Glomerular visceral epithelial cell (primary cell): ENCODE measurements around the gene E2F1.
"Not testable (repeated sequence)": the region's sequence is repeated elsewhere in the genome, so short reads cannot be mapped to it uniquely, and the experiment has no call there.

Experiments used
- DNase-seq: peaks from one replicate; pipeline ENCODE4 v3.0.0-alpha.2; 2016; ENCODE audit errors: extremely low spot score

E2F1 gene

DNA sequence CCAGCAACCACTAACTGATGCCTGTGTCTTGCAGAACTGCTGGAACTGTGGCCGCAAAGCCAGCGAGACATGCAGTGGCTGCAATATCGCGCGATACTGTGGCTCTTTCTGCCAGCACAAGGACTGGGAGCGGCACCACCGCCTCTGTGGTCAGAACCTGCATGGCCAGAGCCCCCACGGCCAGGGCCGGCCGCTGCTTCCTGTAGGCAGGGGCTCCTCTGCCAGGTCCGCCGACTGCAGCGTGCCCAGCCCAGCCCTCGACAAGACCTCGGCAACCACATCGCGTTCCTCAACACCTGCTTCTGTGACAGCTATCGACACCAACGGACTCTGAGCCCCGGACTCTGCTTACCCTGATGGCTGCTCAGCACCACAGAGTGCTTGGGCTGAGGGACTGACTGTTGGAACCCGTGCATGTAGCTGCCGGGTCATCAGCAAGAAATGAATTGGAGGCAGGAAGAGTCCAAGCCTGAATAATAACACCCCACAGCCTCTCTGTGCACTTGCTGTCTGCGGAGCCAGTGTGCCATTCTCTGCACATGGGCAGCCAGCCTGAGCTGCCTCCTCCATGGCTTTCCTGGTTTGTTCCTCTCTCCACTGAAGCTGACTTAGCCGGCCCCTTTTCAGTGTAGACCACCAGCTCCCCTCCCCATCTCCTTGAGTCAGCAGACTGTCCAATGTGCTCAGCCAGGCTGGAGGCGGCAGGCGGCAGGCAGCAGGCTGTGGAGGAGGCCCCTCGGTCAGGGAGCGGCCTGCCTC lies 41.7 kb downstream of the E2F1 start:
- no peak for DNase-seq

DNA sequence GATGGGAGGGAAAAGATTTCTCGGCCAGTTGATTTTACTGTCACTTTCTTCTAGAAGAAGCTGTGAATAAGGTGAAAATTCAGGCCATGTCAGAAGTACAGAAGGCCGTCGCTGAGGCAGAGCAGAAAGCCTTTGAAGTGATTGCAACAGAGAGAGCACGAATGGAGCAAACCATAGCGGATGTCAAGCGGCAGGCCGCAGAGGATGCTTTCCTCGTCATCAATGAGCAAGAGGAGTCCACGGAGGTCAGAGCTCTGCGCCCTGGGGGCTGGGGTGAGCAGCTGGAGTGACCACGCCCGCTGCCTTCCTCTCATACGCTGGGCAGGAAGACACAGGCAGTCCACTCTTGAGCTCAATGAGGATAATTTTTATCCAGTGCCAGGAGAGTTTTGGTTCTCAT lies 45.9 kb downstream of the E2F1 start:
- DNase-seq: no peak

DNA sequence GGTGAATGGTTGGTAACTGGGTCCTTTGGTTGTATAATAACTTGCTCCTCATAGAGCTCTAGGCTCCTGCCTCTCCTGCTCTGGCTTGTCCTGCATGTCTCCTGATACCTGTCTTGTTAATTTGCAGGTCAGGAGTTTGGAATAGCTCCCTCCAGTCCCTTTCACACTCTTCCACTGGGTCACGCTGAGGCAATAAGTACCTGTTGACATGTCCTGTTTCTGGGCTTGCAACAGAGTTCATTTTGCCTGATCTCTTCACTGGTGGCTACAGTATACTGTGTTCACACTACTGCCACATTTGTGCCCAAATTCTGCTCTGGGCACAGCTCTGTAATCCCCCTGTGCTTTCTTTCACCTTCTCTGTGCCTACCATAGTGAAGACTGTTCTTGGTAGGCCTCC lies 49.4 kb downstream of the E2F1 start:
- DNase-seq: no peak

DNA sequence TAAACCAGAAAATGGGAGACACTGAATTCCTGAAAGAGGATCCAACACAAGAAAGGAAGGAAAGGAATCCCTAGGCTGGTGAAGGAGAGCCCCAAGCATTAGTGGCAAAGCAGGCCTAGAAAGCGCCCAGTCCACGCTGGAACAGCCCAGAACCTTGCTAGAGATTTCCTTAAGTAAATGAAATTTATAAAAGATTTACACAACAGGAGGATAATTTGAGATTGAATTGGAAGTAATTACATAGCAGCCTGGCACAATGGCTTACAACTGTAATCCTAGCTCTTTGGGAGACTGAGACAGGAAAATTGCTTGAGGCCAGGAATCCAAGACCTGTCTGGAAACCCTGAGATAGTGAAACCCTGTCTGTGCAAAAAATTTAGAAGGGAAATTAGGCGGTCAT lies 50.8 kb downstream of the E2F1 start:
- no peak for DNase-seq

DNA sequence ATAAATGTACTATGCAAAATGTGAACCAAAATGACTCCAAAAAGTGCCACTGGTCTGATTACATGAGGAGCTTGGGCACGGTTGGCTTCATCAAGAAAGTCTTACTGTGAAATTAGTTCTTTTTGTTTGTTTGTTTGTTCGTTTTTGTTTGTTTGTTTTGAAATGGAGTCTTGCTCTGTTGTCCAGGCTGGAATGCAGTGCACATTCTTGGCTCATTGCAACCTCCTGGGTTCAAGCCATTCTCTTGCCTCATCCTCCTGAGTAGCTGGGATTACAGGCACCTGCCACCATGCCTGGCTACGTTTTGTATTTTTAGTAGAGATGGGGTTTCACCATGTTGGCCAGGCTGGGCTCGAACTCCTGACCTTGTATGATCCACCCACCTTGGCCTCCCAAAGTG lies 54.3 kb downstream of the E2F1 start:
- DNase-seq: not testable (repeated sequence)

DNA sequence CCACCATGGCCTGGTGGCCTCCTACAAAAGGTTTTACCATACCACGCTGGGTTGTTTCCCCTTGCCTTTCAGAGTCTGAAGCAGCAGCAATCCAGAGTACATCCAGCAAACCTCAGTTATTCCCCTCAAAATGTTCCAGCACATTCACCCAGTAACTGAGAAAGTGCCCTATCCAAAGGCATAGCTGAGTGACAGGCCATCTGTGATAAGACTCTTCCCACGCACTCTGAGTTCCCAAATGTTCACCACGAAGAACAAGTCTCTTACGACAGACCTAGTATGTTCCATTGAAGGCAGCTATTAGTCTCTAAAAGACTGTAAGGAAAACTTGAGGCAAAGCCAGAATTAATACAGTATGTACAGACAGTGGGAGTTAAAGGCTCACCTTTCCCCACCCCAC lies 55.7 kb downstream of the E2F1 start:
- DNase-seq: no peak

DNA sequence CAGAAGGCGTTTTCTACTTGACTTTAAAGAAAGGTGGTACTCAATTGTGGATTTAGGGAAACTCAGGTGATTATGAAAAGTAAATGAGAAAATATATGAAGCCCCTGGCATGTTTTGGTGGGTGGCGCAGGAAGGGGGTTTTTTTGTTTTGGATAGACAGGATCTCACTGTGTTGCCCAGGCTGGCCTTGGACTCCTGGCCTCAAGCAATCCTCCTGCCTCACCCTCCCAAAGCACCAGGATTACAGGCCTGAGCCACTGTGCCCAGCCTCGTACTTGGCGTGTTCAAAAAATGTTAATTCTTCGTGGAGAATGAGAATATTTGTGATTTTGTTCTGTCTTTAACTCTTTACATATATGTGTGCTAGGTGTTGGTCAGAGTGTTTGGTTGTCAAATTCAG lies 56.2 kb downstream of the E2F1 start:
- no peak for DNase-seq

DNA sequence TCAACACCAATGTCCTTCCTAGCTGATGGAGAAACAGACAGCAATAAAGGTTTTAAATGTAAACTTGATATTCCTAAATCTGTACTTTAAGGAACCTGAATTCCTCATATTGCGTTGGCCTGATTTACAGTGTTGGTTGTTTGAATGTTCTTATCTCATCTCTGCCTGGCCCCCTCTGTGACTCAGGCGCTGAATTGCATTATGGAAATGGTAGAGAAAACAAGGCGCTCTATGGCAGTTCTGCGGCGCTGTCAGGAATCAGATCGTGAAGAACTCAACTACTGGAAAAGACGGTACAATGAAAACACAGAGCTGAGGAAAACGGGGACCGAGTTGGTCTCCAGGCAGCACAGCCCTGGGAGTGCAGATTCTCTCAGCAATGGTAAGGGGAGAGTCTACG lies 56.7 kb downstream of the E2F1 start:
- no peak for DNase-seq

DNA sequence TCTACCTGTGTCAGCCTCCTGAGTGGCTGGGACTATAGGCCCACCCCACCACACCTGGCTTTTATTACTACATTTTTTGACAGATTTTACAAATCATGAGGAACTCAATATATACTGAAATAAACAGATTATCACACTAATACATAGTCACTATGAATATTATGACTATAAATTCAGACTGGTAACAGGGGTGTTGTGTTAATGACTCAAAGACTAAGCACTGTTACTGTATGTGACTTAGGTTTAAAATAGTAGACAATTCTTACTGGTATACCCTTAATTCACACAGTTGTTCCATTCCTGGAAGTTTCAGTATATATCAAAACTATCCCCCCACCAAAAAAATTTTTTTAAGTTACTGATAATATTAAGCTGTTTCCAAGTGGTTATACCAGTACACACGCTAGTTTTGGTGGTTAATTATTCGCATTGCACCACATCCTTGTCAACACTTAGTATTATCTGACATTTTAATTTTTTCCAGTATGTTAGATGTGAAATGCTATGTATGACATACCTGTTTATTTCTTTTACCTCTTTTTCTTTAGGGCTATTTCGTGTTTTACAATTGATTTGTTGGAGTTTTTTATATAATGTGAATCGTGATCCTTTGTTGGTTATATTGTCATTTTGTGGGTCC lies 58.5 kb downstream of the E2F1 start:
- DNase-seq: no peak

DNA sequence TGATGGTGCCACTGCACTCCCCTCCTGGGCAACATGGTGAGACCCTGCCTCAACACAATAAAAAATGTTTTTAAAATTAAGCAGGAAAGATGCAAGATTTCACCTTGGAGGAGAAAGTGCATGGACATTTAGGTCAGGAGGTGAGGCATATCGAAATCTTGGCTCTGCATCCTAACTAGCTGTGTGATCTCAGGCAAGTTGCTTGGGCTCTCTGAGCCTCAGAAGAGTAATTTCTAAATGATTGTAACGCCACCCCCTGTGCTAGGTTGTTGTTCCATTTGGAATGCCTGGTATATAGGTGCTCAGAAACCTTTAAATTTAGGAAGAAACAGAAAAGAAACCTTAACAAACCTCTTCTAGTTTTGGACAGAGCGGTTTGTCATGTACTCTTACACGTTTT lies 60.0 kb downstream of the E2F1 start:
- DNase-seq: no peak
